COLO668 (cell line): Measurements from ENCODE around the gene RNF167.

Experiments
- DNase-seq: peaks from one replicate; lab custom pipeline; 2025; ENCODE audit not compliant: unreplicated experiment; lab: John Stamatoyannopoulos, UW

The RNF167 gene

DNA sequence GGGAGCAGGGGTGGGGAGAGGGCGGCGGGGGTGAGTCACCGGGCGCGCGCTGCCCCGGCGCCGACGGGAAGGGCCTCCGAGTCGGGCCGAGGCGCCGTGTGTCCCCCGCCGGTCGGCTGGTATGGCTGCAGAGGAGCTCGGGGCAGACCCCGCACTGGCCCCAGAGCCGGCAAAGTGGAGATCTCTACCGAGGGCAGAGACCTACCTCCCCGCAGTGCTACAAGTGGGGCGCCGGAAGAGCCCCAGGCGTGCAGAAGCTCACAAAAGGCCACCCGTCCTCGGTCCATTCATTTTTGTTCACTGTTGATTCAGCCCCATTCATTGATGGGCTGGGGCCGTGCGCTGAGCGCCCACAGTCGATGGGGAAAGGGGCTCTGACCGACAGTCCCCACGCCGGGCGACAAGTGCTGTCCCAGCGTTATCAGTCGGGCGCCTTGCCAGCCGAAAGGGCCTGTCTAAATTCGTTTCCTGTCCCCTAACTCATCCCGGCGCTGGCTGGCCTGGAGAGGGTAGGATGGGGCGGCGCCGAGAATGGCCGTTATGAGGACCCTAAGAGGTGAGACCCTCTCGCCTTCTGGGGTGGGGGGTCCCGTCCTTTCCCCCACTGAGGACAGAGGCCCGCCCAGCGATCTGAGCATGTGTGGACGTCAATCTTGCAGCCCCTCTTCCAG lies 10.1 kb downstream of the RNF167 start:
- DNase-seq, result peak; percentile 54

- peak; percentile 75 for DNase-seq
Observed at GRCh38 chr17:4950746-4951204, 10.7 kb downstream of the RNF167 start, which contains the start of gene ENO3. Gene ENO3, plus strand, starts transcription at chr17:4951119. Its CDS starts 711 bp downstream, at chr17:4951830.

DNA sequence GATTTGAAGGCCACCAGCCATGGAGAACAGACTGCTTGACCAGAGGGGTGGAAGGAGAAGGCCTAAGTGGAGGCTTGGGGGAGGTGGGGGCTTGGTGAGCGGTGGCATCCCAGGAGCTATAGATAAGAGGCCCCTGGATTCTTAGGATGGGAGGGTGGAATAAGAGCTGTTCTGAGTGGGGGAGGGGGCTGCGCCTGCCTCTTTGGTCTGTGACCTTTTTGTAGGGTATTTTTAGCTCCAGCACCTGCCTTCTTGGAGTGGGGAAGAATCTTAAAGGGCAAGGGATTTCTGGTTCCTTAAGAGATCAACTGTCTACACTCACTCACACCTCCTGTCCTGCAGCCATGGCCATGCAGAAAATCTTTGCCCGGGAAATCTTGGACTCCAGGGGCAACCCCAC lies 11.4 kb downstream of the RNF167 start:
- DNase-seq, result peak; percentile 1

GRCh38 chr17:4953451-4953961 lies 13.4 kb downstream of the RNF167 start:
- no peak for DNase-seq

DNA sequence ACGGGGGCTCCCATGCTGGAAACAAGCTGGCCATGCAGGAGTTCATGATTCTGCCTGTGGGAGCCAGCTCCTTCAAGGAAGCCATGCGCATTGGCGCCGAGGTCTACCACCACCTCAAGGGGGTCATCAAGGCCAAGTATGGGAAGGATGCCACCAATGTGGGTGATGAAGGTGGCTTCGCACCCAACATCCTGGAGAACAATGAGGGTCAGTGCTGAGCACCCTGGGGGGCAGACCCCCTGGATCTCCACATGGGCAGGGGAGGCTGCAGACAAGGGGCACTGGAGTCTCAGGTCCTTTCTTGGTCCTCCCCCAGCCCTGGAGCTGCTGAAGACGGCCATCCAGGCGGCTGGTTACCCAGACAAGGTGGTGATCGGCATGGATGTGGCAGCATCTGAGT lies 15.0 kb downstream of the RNF167 start:
- no peak for DNase-seq

DNA sequence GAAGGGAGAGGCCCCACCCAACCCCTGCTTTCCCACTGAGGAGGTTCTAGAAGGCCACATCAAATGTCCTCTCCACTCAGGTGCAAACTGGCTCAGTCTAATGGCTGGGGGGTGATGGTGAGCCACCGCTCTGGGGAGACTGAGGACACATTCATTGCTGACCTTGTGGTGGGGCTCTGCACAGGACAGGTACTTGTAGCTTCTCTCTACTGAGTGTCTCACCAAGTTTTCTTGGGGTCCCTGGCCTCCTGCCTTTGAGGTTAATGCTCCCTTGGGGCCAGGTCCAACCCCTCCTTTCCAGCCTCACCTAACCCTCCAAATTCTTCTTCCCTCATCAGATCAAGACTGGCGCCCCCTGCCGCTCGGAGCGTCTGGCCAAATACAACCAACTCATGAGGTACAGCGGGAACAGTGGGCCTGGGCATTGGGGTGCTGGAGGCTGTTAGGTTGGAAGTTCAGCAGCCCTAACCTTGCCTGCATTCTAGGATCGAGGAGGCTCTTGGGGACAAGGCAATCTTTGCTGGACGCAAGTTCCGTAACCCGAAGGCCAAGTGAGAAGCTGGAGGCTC lies 16.5 kb downstream of the RNF167 start:
- peak; percentile 18 for DNase-seq

DNA sequence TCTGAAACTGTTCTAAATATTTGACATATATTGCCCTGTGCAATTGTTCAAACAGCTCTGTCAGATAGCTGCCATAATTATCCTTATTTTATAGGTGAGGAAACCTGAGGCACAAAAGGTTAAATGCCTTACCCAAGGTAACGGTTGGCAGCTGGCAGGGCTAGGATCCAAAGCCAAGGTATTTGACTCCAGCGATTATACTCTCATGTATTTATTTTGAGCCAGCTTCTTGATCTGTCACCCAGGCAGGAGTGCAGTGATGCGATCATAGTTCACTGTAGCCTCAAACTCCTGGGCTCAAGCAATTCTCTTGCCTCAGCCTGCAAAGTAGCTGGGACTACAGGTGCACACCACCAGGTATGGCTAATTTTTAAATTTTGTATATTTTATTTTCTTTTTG lies 18.0 kb downstream of the RNF167 start:
- DNase-seq, result no peak

- no peak for DNase-seq
Observed at GRCh38 chr17:4959261-4959965, 19.3 kb downstream of the RNF167 start.

DNA sequence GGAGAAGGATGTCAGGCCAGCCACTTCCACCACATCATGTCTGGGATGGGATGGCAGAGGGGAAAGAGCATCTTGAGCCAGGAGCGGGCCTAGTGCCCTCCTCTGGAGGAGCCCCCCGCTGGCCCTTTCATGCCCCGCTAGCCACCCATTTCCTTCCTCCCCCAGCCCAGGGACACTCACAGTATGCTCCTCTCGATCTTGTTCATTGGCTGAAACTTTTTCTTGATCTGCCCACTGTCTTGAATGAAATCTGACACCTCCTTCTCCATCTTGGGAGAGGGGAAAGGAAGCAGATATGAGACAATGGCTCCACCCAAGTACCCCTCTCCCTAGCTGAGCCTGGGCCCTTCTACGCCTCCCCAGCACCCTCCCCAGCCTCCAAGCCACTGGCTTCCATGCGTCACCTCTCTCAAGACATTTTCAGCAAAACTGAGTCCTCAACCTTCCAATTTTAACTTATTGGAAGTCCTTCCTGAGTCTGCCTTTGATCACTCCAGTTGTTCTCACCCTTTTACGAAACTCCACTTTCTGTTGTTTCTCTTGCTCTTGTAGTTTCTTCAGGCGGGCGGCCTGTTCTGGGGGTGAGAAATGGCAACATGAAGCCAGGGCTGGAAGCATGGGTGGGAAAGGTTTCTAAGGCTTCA lies 20.3 kb downstream of the RNF167 start:
- no peak for DNase-seq

- no peak for DNase-seq
Observed at GRCh38 chr17:4965311-4965986, 25.4 kb downstream of the RNF167 start.

GRCh38 chr17:4966844-4967538 lies 26.9 kb downstream of the RNF167 start:
- DNase-seq, result peak; percentile 91

DNA sequence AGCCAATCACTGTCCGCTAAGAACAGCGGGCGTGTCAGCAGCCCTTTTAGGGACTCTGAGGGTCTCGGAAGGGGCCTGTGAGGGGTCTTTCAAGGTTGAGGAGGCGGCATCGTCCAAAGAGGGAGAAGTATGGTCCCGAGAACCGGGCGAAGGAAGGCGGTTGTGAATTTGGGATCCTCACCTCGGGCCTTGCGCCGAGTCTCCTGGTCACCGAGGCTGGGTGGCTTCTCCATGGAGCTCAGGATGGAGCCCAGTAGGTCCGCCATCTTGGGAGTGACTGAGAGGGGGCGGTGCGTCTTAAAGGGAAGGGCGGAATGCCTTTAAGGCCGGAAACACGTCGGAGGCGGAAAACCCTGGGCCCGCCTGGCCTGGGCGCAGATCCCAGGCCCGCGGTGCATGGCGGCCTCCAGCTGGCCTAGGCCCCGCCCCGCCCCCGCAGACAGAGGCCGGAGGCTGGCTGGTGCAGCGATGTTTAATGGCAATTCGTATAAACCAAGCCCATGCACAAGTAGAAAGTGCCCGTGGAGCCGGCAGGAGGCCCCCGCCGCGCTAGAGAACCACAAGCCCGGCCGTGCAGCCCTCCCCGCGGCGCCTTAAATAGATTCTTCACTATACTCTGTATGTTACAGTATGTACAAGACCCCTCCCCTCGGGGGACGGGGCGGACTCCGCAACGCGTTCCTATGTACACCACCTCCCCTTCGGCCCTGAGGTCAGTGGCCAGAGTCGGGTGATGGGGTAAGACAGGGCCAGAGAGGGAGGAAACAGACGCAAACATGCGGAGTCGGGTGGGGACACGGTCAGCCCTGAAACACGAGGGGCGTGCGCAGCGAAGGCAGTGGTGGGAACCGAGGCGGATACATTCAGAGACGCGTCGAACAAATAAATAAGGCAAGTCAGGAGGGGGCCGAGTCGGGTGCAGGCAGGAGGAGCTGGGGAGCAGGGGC lies 27.7 kb downstream of the RNF167 start, which contains the start of gene SPAG7:
Gene SPAG7, minus strand, starts transcription at position 279 of the 947 bp plus-strand sequence. Its CDS starts 13 bp downstream, at position 266.
- DNase-seq, result peak; percentile 90

DNA sequence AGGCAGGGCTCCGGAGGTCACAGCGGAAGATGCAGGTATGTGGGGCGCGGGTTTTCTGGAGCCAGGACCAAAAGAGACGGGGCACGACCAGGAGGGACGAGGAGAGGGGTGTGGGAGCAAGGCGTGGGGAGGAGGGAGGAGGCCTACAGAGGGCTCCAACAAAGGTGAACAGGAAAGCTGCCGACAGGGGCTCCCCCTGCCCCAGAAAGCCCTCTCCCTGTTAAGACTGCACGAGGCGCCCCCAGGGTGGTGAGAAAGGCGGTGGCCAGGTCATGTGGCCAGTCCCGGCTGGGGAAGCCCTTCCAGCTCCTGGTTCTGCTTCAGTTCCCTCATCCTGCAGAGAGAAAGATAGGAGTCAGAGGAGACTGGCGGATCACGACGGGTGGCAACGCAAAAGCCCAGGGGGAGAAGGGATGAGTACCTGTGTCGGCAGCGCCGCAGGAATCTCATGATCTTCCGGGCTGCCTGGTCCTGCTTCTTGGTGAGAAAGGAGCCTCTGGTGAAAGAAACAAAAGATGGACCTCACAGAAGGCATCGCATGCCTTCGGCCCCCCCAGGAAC lies 28.5 kb downstream of the RNF167 start:
- peak; percentile 11 for DNase-seq

GRCh38 chr17:4969047-4969550 lies 29.0 kb downstream of the RNF167 start:
- no peak for DNase-seq

- DNase-seq, result no peak
Observed at GRCh38 chr17:4969551-4970173, 29.6 kb downstream of the RNF167 start.

- no peak for DNase-seq
Observed at GRCh38 chr17:4970273-4970672, 30.2 kb downstream of the RNF167 start.

DNA sequence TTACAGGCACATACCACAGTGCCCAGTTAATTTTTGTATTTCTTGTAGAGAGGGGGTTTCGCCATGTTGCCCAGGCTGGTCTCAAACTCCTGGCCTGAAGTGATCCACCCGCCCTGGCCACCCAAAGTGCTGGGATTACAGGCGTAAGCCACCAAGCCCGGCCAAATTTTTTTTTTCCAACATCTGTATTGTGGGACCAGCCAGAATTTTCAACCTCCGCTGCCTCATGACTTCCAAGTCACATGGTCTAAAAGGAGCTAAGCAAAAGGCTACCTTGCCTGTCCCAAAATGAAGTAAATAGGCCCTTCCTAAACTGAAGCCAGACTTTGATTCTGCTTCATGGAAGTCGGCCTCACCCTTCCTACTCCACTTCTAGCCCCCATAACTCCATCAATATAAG lies 31.8 kb downstream of the RNF167 start:
- DNase-seq, result no peak

- DNase-seq, result no peak
Observed at GRCh38 chr17:4972322-4972721, 32.3 kb downstream of the RNF167 start.
